Measurements from ENCODE around the gene TUBA1B. TPM values are rescaled to one million over a fixed set of nuclear protein-coding genes. Genes with fewer than 3 reads are reported as not detected.

The TUBA1B gene
- total RNA-seq, 4 donors from 2014 or later: 124 to 1,632 (median 402) TPM

GRCh38 chr12:49161092-49161795 is 30.0 kb upstream of the TUBA1B start:
- Histone ChIP-seq H3K36me3 (no peaks in the 10 kb centered on the region), H3K27ac (no peak overlapping the region), H3K4me1 (peaks cover 0 to 3% of the 10 kb centered on the region in 2 donors), H3K4me3 (no peak overlapping the region), H3K27me3 (no peaks in the 10 kb centered on the region), H3K9me3 (no peaks in the 10 kb centered on the region)
- in situ Hi-C loops (cut with MboI; ENCODE audit: low sequenced_read_pairs in 4 of 4): no loop called here
- intact Hi-C loops (cut with DNase I; ENCODE audit: low total_unique reads): no loop called here
- no peak for DNase-seq
- TF ChIP-seq CTCF (IDR thresholded peaks at IDR 0.05 in 4 of 5, conservative IDR thresholded peaks at IDR 0.05 in 1 of 5): no peak
- no peak for TF ChIP-seq POLR2A (IDR thresholded peaks at IDR 0.05)
- no peak for ATAC-seq

GRCh38 chr12:49160399-49160798 is 29.2 kb upstream of the TUBA1B start:
- H3K36me3 ChIP-seq: no peaks in the 10 kb centered on the region
- no peaks in the 10 kb centered on the region for H3K27me3 ChIP-seq
- no peak overlapping the region for H3K4me3 ChIP-seq
- intact Hi-C loops (cut with DNase I; ENCODE audit: low total_unique reads) (no loop called here), in situ Hi-C loops (cut with MboI; ENCODE audit: low sequenced_read_pairs in 4 of 4) (no loop called here)
- H3K27ac ChIP-seq: no peak overlapping the region
- H3K4me1 ChIP-seq: peaks cover 0 to 3% of the 10 kb centered on the region in 2 donors
- H3K9me3 ChIP-seq: no peaks in the 10 kb centered on the region
- no peak for DNase-seq
- no peak for TF ChIP-seq POLR2A (IDR thresholded peaks at IDR 0.05)
- no peak for TF ChIP-seq CTCF (IDR thresholded peaks at IDR 0.05 in 4 of 5, conservative IDR thresholded peaks at IDR 0.05 in 1 of 5)
- no peak for ATAC-seq

GRCh38 chr12:49154221-49154620 is 23.0 kb upstream of the TUBA1B start:
- in situ Hi-C loops (cut with MboI; ENCODE audit: low sequenced_read_pairs in 4 of 4) (no loop called here), intact Hi-C loops (cut with DNase I; ENCODE audit: low total_unique reads) (no loop called here)
- ATAC-seq (no peak), DNase-seq (no peak)
- no peaks in the 10 kb centered on the region for H3K9me3 ChIP-seq
- H3K4me1 ChIP-seq: no peaks in the 10 kb centered on the region
- no peak overlapping the region for H3K27ac ChIP-seq
- H3K36me3 ChIP-seq: no peaks in the 10 kb centered on the region
- no peak overlapping the region for H3K4me3 ChIP-seq
- TF ChIP-seq POLR2A (IDR thresholded peaks at IDR 0.05): no peak
- no peak for TF ChIP-seq CTCF (IDR thresholded peaks at IDR 0.05 in 4 of 5, conservative IDR thresholded peaks at IDR 0.05 in 1 of 5)
- H3K27me3 ChIP-seq: no peaks in the 10 kb centered on the region

GRCh38 chr12:49147384-49147783 is 16.2 kb upstream of the TUBA1B start:
- Histone ChIP-seq H3K36me3 (no peaks in the 10 kb centered on the region), H3K4me1 (no peaks in the 10 kb centered on the region), H3K4me3 (no peak overlapping the region), H3K27ac (no peak overlapping the region), H3K9me3 (no peaks in the 10 kb centered on the region), H3K27me3 (no peaks in the 10 kb centered on the region)
- TF ChIP-seq POLR2A (IDR thresholded peaks at IDR 0.05): no peak
- no peak for TF ChIP-seq CTCF (IDR thresholded peaks at IDR 0.05 in 4 of 5, conservative IDR thresholded peaks at IDR 0.05 in 1 of 5)
- intact Hi-C loops (cut with DNase I; ENCODE audit: low total_unique reads) (no loop called here), in situ Hi-C loops (cut with MboI; ENCODE audit: low sequenced_read_pairs in 4 of 4) (no loop called here)
- no peak for DNase-seq
- no peak for ATAC-seq

- TF ChIP-seq POLR2A (IDR thresholded peaks at IDR 0.05): no peak
- TF ChIP-seq CTCF (IDR thresholded peaks at IDR 0.05 in 4 of 5, conservative IDR thresholded peaks at IDR 0.05 in 1 of 5): no peak
- Histone ChIP-seq H3K9me3 (no peaks in the 10 kb centered on the region), H3K27me3 (no peaks in the 10 kb centered on the region), H3K4me1 (no peaks in the 10 kb centered on the region), H3K36me3 (no peaks in the 10 kb centered on the region), H3K4me3 (no peak overlapping the region), H3K27ac (no peak overlapping the region)
- ATAC-seq: no peak
- in situ Hi-C loops (cut with MboI; ENCODE audit: low sequenced_read_pairs in 4 of 4): no loop called here
- intact Hi-C loops (cut with DNase I; ENCODE audit: low total_unique reads): no loop called here
- DNase-seq: no peak
These were observed 15.2 kb upstream of the TUBA1B start for GRCh38 chr12:49146406-49146805.

All from gastrocnemius medialis (tissue), 4 donors.